HG02678 (cell line): ENCODE data around the gene ZNF337.
"Not testable (repeated sequence)": the region's sequence is repeated elsewhere in the genome, so short reads cannot be mapped to it uniquely, and the experiment has no call there.

Source experiments
- ATAC-seq: cut with Tn5 transposase; IDR thresholded peaks from one replicate; pipeline ENCODE4 v1.9.1; 2021; ENCODE audit warnings: mild to moderate bottlenecking, moderate library complexity; ENCODE audit not compliant: unreplicated experiment

The ZNF337 gene

DNA sequence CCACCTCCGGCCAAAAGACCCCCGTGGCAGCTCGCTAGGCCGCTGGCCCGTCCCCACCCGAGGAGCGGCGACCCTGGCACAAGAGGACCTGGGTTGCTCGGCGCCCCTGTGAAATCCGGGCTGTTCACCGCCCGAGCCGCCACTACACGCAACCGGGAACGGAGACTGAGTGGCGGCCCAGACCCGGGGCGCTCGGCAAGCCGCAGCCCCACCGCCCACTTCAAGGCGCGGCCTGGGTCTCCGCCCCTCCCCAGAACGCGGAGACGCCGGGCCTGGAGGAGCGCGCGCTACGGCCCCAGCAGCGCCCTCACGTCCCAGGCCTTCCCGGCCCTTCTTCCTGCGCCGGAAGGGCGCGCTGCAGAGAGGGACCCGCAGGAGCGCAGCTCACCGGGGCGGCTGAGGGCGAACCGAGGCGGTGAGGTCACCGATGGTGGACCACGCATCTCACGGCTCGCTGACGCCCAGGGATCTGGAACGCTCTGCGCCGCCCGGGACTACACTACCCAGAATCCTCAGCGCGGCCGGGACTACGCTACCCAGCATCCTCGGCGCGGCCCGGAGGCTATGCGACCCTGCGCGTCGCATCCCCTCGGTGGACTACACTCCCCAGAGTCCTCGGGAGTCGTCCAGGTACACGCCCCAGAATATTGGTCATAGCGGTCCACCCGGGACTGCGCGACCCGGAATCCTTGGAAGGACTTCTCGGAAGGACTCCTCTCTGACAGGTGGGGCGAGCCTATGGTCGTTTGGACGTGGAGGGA is at the start of gene ZNF337:
ZNF337 (minus strand) TSS at position 483 of the 761 bp plus-strand sequence. CDS start 10,436 bp downstream, outside the sequence.
- peak; percentile 96 for ATAC-seq

DNA sequence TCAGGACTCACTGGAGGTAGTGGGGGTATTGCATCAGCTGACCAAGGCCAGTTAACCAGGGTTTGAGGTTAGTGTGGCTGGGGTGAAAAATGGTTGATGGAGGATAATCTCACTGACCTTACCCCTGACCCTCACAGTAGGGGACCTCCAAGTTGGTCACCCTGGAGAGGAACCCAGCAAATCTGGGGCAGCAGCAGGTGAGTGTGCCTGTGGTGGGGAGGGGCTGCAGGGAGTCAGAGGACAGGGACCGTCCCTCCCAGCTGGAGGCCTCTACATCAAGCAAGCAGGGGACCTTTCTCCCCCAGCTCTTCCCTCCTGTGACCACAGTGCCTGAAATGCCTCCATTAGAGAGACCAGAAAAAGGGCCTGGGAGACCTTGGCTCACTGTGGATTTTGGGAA is 49.1 kb upstream of the ZNF337 start:
- ATAC-seq: no peak

DNA sequence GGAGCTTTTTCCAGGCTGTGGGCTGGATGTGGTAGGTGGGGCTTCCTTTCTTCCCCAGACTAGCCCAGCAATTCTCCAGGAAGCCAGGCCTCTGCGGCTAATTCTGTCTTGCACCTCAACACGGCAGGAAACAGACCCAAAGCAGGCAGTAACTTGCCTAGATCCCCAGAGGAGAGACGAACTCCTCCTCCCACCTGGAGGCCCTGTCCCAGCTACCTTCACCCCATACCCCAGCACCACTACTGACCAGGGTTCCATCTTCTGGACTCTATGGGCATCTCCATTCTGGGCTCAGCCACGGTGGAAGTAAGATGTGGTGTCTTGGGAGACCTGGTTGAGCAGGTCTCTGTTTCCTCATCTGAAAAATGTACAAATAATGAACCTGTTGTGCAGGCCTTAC is 48.4 kb upstream of the ZNF337 start:
- no peak for ATAC-seq

DNA sequence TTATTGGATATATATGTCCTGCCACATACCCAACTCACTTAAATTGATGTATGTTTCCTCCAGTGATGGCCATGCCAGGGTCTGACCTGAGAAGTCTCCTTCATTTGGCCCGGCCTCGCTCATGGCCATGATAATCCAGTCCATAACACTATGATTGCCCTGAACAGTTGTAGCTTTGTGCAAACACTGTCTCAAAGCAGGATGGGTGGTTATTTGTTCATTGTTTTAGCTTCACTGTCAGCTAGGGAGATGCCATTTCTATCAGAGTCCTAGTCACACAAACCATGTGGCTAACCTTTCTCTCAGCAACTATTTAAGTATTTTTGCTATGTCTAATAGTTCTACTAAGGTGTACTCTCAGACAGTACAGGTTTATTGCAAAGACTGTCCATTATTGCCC is 47.6 kb upstream of the ZNF337 start:
- ATAC-seq: no peak

DNA sequence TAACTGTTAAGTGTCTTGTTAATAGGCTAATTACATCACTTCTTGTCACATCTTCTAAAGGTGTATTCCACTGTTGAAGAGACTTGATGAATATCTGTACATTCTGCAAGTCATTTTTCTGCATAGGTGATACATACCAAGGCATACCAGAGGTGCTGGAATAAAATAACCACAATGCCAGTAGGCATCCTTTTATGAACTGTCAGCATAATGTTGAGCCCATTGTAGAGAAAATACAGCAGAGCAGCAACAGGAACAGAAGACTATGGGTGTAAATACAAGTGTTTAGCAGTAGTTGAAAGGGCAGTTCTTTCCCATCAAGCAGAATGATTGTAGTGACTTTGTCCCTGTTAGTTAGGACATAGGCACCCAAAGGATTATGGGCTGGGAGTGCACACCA is 44.4 kb upstream of the ZNF337 start:
- ATAC-seq: no peak

DNA sequence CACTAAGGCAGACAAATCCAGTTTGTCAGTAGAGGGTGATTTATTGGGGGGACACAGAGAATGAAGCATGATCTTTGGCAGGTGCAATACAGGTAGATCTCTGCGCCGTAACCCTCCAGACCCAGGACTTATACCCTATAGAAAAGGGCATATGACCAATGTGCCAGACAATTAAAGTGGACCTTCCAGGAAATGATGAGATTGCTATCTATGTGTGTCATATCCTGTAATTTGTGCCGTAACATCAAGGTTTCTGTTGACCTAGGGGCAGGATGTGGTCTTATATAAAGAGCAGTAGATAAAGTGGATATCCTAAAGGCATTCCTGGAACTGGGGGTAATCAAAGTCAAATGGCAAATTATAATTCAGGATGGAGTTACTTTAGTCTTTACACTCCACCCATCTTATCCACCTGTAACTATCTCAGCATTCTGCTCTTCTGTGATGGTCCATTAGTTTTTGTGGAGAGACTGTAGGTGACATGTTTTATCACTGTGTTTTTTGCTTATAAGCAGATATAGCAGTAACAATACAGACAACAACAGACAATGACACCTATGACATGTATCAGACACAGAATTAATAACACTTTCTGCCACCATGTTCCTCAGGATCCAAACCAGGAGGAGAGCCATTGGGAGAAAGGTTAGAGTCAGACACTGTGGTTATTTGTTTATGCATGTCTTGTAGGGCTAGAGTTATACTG is 43.1 kb upstream of the ZNF337 start:
- no peak for ATAC-seq

DNA sequence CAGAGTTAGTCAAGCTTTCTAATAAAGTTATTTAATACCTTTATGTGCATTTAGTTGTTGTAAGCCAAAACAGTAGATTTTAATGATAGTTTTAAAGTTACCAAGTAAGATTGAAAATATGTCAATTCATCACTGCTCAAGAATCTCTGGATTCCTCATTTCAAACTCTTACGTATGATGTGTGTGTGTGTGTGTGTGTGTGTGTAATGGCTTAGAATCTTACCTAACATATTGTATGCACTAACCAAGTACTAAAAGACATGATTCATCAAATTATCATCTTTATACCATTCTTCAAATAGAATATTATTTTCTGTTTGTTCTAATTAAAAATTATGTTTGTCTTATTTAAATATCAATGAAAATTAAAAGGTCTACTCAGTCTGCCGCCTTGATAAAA is 41.5 kb upstream of the ZNF337 start:
- no peak for ATAC-seq

DNA sequence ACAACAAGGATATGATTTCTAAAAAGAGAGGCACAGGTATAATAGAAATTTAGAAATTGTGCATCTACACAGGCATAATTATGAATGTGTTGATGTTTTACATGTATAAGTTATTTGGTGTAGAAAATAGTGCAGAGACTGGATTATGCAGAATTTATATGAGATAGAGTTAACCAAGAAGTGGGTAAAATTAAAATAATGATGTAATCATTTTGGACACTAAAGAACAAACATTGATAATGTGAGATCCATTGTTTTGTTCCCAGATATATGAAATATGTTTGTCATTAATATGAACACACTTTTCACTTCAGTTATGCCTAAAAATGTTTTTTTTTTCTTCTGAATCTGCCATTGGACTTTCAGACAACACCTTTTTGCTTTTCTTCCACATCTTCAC is 37.2 kb upstream of the ZNF337 start:
- no peak for ATAC-seq

DNA sequence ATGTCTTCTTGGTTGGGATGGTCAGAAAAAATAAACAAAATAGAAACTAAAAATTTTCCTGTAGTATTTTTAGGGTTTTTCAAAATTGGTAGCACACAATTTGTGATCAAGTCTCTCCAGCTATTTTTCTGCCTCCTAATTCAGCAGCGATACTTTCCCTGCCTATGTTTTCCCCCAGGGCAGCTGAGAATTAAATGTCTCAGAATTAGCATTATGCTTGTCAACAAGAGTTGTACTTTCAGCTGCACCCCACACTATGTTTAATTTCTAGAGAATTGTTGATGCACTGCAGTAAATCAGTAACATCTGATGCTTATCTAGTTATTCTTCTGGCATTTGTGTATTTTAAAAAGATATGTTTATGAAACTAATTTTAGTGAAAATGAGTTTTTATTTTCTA is 34.2 kb upstream of the ZNF337 start:
- ATAC-seq: no peak

DNA sequence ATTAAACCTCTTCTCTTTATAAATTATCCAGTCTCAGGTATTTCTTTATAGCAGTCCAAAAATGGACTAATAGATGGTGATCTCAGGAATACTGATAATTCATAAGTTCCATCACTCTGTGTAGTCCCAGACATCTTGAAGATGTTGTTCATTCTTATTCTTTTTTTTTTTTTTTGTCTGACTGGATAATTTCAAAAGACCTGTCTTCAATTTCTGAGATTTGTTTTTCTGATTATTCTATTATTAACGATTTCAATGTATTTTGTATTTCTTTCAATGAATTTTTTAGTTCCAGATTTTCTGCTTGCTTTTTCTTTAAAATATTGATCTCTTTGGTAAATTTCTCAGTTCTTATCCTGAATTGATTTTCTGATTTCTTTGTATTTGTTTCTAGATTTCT is 29.7 kb upstream of the ZNF337 start:
- no peak for ATAC-seq

DNA sequence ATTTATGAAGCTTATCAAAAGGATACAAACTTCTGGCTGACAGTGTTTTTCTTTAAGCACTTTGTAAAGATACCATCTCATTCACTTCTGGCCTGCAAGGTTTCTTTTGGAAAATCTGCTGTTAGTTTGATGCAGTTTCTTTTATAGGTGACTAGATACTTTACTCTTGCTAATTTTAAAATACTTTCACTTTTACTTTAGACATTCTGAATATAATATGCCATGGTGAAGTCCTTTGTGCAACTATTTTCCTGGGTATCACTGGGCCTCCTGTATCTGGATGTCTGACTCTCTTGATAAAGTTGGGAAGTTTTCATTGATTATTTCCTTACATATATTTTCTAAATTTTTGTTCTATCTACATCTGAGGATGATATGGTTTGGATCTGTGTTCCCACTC is 29.0 kb upstream of the ZNF337 start:
- ATAC-seq: no peak

DNA sequence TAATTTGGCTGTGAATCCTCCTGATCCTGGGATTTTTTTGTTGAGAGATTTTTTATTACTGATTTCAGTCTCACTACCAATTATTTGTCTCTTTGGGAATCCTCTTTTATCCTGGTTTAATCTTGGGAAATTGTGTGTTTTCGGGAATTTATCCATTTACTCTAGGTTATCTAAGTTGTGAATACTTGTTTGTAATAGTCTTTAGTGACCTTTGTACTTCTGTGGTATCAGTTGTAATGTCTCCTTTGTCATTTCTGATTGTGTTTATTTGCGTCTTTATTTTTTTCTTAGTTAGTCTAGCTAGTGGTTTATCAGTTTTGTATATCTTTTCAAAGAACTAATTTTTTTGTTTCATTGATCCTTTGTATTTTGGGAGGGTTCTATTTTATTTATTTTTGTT is 27.3 kb upstream of the ZNF337 start:
- ATAC-seq: no peak

DNA sequence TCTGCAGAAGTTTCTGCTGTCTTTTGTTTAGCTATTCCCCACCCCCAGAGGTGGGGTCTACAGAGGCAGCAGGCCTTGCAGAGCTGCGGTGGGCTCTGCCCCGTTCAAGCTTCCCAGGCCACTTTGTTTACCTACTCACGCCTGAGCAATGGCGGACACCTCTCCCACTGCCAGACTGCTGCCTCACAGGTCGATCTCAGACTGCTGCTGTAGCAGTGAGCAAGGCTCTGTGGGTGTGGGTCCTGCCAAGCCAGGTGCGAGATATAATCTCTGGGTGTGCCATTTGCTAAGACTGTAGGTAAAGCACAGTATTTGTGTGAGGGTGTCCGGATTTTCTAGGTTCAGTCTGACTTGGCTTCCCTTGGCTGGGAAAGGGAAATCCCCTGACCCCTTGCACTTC is 23.6 kb upstream of the ZNF337 start:
- no peak for ATAC-seq

DNA sequence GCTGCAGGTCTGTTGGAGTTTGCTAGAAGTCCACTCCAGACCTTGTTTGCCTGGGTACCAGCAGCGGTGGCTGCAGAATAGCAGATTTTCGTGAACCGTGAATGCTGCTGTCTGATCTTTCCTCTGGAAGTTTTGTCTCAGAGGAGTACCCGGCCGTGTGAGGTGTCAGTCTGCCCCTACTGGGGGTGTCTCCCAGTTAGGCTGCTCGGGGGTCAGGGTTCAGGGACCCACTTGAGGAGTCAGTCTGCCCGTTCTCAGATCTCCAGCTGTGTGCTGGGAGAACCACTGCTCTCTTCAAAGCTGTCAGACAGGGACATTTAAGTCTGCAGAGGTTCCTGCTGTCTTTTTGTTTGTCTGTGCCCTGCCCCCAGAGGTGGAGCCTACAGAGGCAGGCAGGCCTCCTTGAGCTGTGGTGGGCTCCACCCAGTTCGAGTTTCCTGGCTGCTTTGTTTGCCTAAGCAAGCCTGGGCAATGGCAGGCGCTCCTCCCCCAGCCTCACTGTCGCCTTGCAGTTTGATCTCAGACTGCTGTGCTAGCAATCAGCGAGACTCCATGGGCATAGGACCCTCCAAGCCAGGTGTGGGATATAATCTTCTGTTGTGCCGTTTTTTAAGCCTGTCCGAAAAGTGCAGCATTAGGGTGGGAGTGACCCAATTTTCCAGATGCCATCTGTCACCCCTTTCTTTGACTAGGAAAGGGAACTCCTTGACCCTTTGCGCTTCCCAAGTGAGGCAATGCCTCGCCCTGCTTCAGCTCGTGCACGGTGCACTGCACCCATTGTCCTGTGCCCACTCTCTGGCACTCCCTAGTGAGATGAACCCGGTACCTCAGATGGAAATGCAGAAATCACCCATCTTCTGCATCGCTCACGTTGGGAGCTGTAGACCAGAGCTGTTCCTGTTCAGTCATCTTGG is 22.5 kb upstream of the ZNF337 start:
- not testable (repeated sequence) for ATAC-seq

DNA sequence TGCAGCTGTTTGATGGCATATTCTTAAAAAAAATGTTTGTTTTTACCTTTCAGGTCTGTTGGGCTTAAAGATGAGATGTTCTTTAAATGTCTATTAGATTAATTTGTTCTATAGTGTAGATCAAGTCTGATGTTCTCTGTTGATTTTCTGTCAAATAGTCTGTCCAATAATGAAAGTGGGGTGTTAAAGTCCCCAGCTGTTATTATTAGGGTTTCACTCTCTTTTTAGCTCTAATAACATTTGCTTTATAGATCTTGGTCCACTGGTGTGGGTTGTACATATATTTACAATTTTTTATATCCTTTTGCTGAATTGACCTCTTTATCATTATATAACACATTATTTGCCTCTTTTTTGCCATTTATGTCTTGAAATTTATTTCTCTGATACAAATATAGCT is 11.0 kb upstream of the ZNF337 start:
- ATAC-seq: no peak

DNA sequence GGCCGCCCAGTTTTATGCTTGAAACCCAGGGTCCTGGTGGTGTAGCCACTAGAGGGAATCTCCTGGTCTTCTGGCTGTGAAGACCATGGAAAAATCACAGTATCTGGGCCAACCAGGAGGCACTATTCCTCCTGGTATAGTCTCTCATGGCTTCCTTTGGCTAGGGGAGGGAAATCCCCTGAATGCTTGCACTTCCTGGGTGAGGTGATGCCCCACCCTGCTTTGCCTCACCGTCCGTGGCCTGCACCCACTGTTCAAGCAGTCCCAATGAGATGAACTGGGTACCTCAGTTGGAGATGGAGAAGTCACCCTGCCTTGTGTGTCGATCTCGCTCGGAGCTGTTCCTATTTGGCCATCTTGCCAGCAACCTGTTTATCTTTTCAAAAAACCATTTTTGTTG is 10.1 kb upstream of the ZNF337 start:
- ATAC-seq: peak; percentile 51

DNA sequence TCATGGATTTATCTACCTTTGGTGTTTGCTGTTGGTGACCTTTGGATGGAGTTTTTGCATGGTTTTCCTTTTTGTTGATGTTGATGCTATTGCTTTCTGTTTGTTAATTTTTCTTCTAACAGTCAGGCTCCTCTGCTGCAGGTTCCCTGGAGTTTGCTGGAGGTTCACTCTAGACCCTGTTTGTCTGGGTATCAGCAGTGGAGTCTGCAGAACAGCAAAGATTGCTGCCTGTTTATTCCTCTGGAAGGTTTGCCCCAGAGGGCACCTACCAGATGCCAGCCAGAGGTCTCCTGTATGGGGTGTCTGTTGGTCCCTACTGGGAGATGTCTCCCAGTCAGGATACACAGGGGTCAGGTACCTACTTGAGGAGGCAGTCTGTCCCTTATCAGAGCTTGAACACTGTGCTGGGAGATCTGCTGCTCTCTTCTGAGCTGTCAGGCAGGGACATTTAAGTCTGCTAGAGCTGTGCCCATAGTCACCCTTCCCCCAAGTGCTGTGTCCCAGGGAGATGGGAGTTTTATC is 9.2 kb upstream of the ZNF337 start:
- ATAC-seq: no peak

DNA sequence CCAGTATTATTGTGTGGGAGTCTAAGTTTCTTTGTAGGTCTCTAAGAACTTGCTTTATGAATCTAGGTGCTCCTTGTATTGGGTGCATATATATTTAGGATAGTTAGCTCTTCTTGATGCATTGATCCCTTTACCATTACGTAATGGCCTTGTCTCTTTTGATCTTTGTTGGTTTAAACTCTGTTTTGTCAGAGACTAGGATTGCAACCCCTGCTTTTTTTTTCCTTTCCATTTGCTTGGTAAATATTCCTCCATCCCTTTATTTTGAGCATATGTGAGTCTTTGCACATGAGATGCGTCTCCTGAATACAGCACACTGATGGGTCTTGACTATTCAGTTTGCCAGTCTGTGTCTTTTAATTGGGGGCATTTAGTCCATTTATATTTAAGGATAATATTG is 7.7 kb upstream of the ZNF337 start:
- ATAC-seq: not testable (repeated sequence)

DNA sequence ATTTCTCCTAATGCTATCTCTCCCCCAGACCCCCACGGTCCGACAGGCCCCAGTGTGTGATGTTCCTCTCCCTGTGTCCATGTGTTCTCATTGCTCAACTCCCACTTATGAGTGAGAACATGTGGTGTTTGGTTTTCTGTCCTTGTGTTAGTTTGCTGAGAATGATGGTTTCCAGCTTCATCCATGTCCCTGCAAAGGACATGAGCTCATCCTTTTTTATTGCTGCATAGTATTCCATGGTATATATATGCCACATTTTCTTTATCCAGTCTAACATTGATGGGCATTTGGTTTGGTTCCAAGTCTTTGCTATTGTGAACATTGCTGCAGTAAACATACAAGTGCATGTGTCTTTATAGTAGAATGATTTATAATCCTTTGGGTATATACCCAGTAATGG is 4.2 kb upstream of the ZNF337 start:
- ATAC-seq: not testable (repeated sequence)

DNA sequence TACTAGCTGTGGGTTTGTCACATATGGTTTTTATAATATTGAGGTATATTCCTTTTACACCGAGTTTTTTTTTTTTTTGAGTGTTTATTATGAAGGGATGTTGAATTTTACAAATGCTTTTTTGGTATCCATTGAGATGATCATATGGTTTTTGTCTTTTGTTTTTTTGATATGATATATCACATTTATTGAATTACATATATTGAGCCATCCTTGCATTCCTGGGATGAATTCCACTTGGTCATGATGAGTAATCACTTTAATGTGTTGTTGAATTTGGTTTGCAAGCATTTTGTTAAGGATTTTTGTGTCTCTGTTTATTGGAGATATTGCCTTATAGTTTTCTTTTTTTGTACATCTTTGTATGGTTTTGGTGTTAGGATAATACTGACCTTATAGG is 3.3 kb upstream of the ZNF337 start:
- ATAC-seq: no peak

DNA sequence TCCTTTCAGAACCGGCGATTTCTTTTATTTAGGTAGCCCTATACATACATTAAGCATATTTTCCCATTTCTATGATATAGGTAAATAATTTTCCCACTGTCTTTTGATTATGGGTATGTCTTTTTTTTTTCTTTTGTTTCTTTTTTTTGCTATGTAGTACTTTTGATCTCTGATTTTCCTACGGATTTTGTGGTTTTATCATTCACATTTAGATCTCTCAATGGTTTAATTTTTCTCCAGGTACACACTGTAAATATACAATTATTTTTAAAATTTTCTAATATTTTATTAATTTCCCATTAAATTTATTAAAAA is 436 bp upstream of the ZNF337 start:
- no peak for ATAC-seq
